Measurements from ENCODE around the gene PPP1R37.

DNA sequence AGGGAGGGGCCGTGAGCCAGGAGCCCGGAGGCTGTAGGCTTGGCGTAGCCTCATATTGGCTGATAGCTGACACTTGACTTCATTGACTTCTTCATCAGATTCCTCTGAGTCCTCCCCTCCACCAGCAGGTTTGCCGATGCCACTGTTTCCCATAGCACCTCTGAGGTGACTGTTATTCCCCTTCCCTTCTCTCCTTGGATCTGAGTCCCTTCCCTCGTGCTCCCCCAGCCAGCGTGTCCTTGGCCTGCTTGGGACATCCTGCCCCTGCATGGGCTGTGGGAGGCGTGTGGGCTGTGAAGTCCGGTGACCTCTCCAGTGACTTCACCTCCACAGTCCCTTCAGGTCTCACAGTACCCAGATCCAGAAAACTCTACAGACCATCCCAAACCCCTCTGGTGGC, 8.8 kb downstream of the PPP1R37 start:
- no peak for TF ChIP-seq CTCF (conservative IDR thresholded peaks at IDR 0.05 in 1 of 2, IDR thresholded peaks at IDR 0.05 in 1 of 2; ENCODE audit: low read depth in 1 of 2, low read length in 2 of 2)
- no peak for TF ChIP-seq EZH2 (IDR thresholded peaks at IDR 0.05; ENCODE audit: low read length, missing control alignments)

Data from fibroblast of lung (primary cell).